ENCODE results near the gene ELOVL5. TPM values are rescaled to one million over a fixed set of nuclear protein-coding genes. Genes with fewer than 3 reads are reported as not detected.

ELOVL5 gene
- total and polyA plus RNA-seq, 2 experiments from 2014 or later, result 83.3 to 180 TPM

- 0 out of 4 replicates have a peak, but pooled peaks of 1 of the 2 experiments have one; percentile 5 for TF ChIP-seq CTCF (conservative IDR thresholded peaks at IDR 0.05; ENCODE audit: low read depth in 2 of 2)
- no peak for TF ChIP-seq ZNF114 (CRISPR knock-in tag; IDR thresholded peaks at IDR 0.05)
- no peak for TF ChIP-seq JUNB (IDR thresholded peaks at IDR 0.05; ENCODE audit: unreplicated experiment)
- no peak for TF ChIP-seq CREB1 (CRISPR knock-in tag; IDR thresholded peaks at IDR 0.05; ENCODE audit: low read depth)
- no peak for TF ChIP-seq EZH2phosphoT487 (IDR thresholded peaks at IDR 0.05; ENCODE audit: unreplicated experiment)
- Mint-ChIP-seq H3K9me3 (no peaks in the 10 kb centered on the region), H3K27me3 (ENCODE audit: insufficient read depth, low read depth, poor library complexity) (peaks cover 8% of the 10 kb centered on the region), H3K4me3 (no peak overlapping the region), H3K4me1 (no peaks in the 10 kb centered on the region), H3K27ac (no peak overlapping the region), H3K36me3 (ENCODE audit: low read depth) (peaks cover 29% of the 10 kb centered on the region)
- DNase-seq (ENCODE audit: low spot score), result peak; percentile 27
- ATAC-seq, result peak; percentile 68; the same call in 2 of the 3 replicates
- H3F3A ChIP-seq (replicated peaks; ENCODE audit: low read depth), result no peaks in the 10 kb centered on the region
- no peaks in the 10 kb centered on the region for H3K27me3 ChIP-seq (ENCODE audit: insufficient read depth)
- H3K27ac ChIP-seq (ENCODE audit: low read depth), result no peak overlapping the region
- H3K36me3 ChIP-seq (ENCODE audit: insufficient read depth), result peaks cover 18% of the 10 kb centered on the region; the same call in 1 of the 2 replicates
- H3K4me3 ChIP-seq, result no peak overlapping the region
- no peaks in the 10 kb centered on the region for H3K9me2 ChIP-seq (ENCODE audit: insufficient read depth)
- H2AFZ ChIP-seq, result no peak overlapping the region
- no peak overlapping the region for H3K4me2 ChIP-seq
- no peaks in the 10 kb centered on the region; the same call in 1 of the 2 replicates for H4K20me1 ChIP-seq (replicated peaks; ENCODE audit: insufficient read depth)
- H3K4me1 ChIP-seq (ENCODE audit: insufficient read depth), result no peaks in the 10 kb centered on the region
- no peaks in the 10 kb centered on the region for H3K79me2 ChIP-seq (replicated peaks; ENCODE audit: insufficient read depth)
Measured at GRCh38 chr6:53258076-53258773, 90.5 kb downstream of the ELOVL5 start.

GRCh38 chr6:53257533-53257932 lies 91.2 kb downstream of the ELOVL5 start:
- no peaks in the 10 kb centered on the region for H3K9me2 ChIP-seq (ENCODE audit: insufficient read depth)
- Mint-ChIP-seq H3K36me3 (ENCODE audit: low read depth) (peaks cover 29% of the 10 kb centered on the region), H3K4me1 (no peaks in the 10 kb centered on the region), H3K27ac (no peak overlapping the region), H3K4me3 (no peak overlapping the region), H3K27me3 (ENCODE audit: insufficient read depth, low read depth, poor library complexity) (peaks cover 3% of the 10 kb centered on the region), H3K9me3 (no peaks in the 10 kb centered on the region)
- H3K36me3 ChIP-seq (ENCODE audit: insufficient read depth), result peaks cover 18% of the 10 kb centered on the region; the same call in 1 of the 2 replicates
- no peaks in the 10 kb centered on the region; the same call in 1 of the 2 replicates for H4K20me1 ChIP-seq (replicated peaks; ENCODE audit: insufficient read depth)
- H3K27ac ChIP-seq (ENCODE audit: low read depth), result no peak overlapping the region
- H3K79me2 ChIP-seq (replicated peaks; ENCODE audit: insufficient read depth), result no peaks in the 10 kb centered on the region
- H3F3A ChIP-seq (replicated peaks; ENCODE audit: low read depth), result no peaks in the 10 kb centered on the region
- no peaks in the 10 kb centered on the region for H3K4me1 ChIP-seq (ENCODE audit: insufficient read depth)
- DNase-seq (ENCODE audit: low spot score) (no peak), ATAC-seq (no peak)
- H3K4me3 ChIP-seq, result no peak overlapping the region
- no peak overlapping the region for H2AFZ ChIP-seq
- no peak overlapping the region for H3K4me2 ChIP-seq
- H3K27me3 ChIP-seq (ENCODE audit: insufficient read depth), result no peaks in the 10 kb centered on the region
- TF ChIP-seq POLR2AphosphoS5 (IDR thresholded peaks at IDR 0.05; ENCODE audit: low read depth) (no peak), ZNF462 (CRISPR knock-in tag; IDR thresholded peaks at IDR 0.05) (no peak), STAT1 (IDR thresholded peaks at IDR 0.05; ENCODE audit: unreplicated experiment) (no peak), REST (IDR thresholded peaks at IDR 0.05; ENCODE audit: unreplicated experiment) (no peak), ZNF331 (CRISPR knock-in tag; IDR thresholded peaks at IDR 0.05; ENCODE audit: low read depth) (no peak), CREB1 (CRISPR knock-in tag; IDR thresholded peaks at IDR 0.05; ENCODE audit: low read depth) (no peak)

Data from GM23338 (cell line).